Measurements from ENCODE around the gene PHF14. TPM values are rescaled to one million over a fixed set of nuclear protein-coding genes. Genes with fewer than 3 reads are reported as not detected.
A peak's percentile ranks its signal among the peaks of the same experiment; 100 is the strongest.

Gene PHF14
- total RNA-seq, 2 experiments from 2014 or later, result 26.9 to 29.1 TPM

DNA sequence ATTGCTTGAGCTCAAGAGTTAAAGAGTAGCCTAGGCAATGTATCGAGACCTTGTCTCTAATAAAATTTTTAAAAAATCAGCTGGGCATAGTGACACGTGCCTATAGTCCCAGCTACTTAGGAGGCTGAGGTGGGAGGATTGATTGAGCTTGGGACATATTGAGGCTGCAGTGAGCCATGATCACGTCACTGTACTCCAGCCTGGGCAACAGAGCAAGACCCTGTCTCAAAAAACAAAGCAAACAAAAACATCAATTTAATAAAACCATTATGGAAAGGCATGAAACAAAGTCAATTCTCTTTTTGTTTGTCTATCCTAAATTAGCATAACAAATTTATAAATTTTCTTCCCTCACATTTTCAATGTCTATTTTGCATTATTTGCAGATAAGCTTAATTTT, 108.4 kb downstream of the PHF14 start:
- no peak for DNase-seq
- ChIA-PET POLR2A (no interaction called here), CTCF (interaction anchor here (0.9 to 1.2 kb wide), 2 partner anchors 11 to 13 kb away, joined by 3 to 4 read pairs; no protein-coding TSS in a partner anchor)
- no peaks in the 10 kb centered on the region for H3K27me3 Mint-ChIP-seq
- H3K27ac Mint-ChIP-seq, result no peak overlapping the region
- peaks cover 2% of the 10 kb centered on the region for H3K9me3 Mint-ChIP-seq
- H3K36me3 Mint-ChIP-seq (ENCODE audit: low read depth), result peaks cover 12% of the 10 kb centered on the region
- no peak overlapping the region for H3K4me3 Mint-ChIP-seq
- H3K4me1 Mint-ChIP-seq, result peaks cover 4% of the 10 kb centered on the region

GRCh38 chr7:11082552-11083213, 109.0 kb downstream of the PHF14 start:
- Mint-ChIP-seq H3K4me1 (peaks cover 4% of the 10 kb centered on the region), H3K4me3 (no peak overlapping the region), H3K27me3 (no peaks in the 10 kb centered on the region), H3K27ac (no peak overlapping the region), H3K9me3 (peaks cover 2% of the 10 kb centered on the region), H3K36me3 (ENCODE audit: low read depth) (peaks cover 16% of the 10 kb centered on the region)
- DNase-seq, result no peak
- POLR2A ChIA-PET, result no interaction called here
- CTCF ChIA-PET, result interaction anchor here (0.9 to 1.2 kb wide), 2 partner anchors 10 to 13 kb away, joined by 3 to 4 read pairs; no protein-coding TSS in a partner anchor

- CTCF ChIA-PET, result no interaction called here
- no peak overlapping the region for H3K27ac Mint-ChIP-seq
- peaks cover 4% of the 10 kb centered on the region for H3K4me1 Mint-ChIP-seq
- H3K27me3 Mint-ChIP-seq, result no peaks in the 10 kb centered on the region
- no peak for DNase-seq
- POLR2A ChIA-PET, result no interaction called here
- peaks cover 2% of the 10 kb centered on the region for H3K9me3 Mint-ChIP-seq
- H3K4me3 Mint-ChIP-seq, result no peak overlapping the region
- peaks cover 16% of the 10 kb centered on the region for H3K36me3 Mint-ChIP-seq (ENCODE audit: low read depth)
Observed at GRCh38 chr7:11083214-11083568, 109.5 kb downstream of the PHF14 start.

- ChIA-PET POLR2A (no interaction called here), CTCF (no interaction called here)
- Mint-ChIP-seq H3K36me3 (ENCODE audit: low read depth) (peaks cover 5% of the 10 kb centered on the region), H3K9me3 (no peaks in the 10 kb centered on the region), H3K27ac (no peak overlapping the region), H3K4me3 (no peak overlapping the region), H3K4me1 (no peaks in the 10 kb centered on the region), H3K27me3 (no peaks in the 10 kb centered on the region)
- DNase-seq, result no peak
Observed at GRCh38 chr7:11104578-11104977, 130.9 kb downstream of the PHF14 start.

DNA sequence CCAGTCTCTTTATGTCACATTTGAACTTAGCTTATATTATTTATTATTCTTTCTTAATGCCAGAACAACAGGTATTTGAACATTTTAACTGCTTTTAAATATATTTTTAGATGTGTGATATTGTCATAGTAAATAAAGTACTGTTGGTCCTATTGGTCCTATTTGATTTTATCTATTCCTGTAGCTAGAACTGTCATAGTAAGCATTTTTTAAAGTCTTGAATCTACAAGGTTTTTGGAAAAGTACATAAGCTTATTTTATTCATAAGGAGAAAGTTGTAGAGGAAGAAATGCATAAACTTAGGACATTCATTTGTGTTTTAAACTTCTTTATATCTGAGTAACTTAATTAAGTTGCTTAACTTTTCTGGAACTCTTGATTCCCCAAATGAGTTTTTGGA, 136.0 kb downstream of the PHF14 start:
- Mint-ChIP-seq H3K27me3 (no peaks in the 10 kb centered on the region), H3K36me3 (ENCODE audit: low read depth) (peaks cover 4% of the 10 kb centered on the region), H3K27ac (no peak overlapping the region), H3K4me3 (no peak overlapping the region), H3K4me1 (no peaks in the 10 kb centered on the region), H3K9me3 (no peaks in the 10 kb centered on the region)
- ChIA-PET POLR2A (no interaction called here), CTCF (no interaction called here)
- no peak for DNase-seq

GRCh38 chr7:11120068-11120664, 146.5 kb downstream of the PHF14 start:
- H3K27ac Mint-ChIP-seq, result peak overlapping the region; percentile 47
- no peaks in the 10 kb centered on the region for H3K9me3 Mint-ChIP-seq
- peaks cover 19% of the 10 kb centered on the region for H3K4me1 Mint-ChIP-seq
- peaks cover 11% of the 10 kb centered on the region for H3K36me3 Mint-ChIP-seq (ENCODE audit: low read depth)
- ChIA-PET CTCF (no interaction called here), POLR2A (no interaction called here)
- no peaks in the 10 kb centered on the region for H3K27me3 Mint-ChIP-seq
- no peak for DNase-seq
- no peak overlapping the region for H3K4me3 Mint-ChIP-seq

DNA sequence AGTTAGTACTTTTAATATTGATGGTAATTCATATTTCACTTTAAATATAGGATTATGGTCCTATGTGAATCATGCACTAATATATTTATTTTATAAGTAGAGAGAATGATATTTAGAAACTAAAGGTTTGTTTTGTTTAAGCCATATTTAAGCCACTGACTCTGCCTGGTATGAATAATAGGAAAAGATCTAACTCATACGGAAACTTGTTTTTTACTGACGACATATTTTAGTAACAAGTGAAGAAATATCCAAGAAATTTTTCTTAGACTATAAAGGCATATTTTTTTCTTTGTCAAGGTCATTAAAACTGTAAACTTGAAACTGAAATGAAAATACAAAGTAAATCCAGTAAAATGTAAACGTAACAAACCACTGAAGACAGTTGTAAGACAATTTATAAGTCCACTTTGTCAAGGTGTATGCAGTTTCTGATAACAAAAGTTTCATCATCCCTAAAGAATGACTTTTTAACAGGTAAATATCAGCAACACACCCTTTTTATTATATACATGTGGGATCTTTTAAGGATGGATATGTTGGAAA, 147.1 kb downstream of the PHF14 start:
- Mint-ChIP-seq H3K27ac (peak overlapping the region; percentile 21), H3K36me3 (ENCODE audit: low read depth) (peaks cover 11% of the 10 kb centered on the region), H3K4me3 (no peak overlapping the region), H3K9me3 (no peaks in the 10 kb centered on the region), H3K4me1 (peaks cover 19% of the 10 kb centered on the region), H3K27me3 (no peaks in the 10 kb centered on the region)
- no peak for DNase-seq
- POLR2A ChIA-PET, result no interaction called here
- CTCF ChIA-PET, result no interaction called here

DNA sequence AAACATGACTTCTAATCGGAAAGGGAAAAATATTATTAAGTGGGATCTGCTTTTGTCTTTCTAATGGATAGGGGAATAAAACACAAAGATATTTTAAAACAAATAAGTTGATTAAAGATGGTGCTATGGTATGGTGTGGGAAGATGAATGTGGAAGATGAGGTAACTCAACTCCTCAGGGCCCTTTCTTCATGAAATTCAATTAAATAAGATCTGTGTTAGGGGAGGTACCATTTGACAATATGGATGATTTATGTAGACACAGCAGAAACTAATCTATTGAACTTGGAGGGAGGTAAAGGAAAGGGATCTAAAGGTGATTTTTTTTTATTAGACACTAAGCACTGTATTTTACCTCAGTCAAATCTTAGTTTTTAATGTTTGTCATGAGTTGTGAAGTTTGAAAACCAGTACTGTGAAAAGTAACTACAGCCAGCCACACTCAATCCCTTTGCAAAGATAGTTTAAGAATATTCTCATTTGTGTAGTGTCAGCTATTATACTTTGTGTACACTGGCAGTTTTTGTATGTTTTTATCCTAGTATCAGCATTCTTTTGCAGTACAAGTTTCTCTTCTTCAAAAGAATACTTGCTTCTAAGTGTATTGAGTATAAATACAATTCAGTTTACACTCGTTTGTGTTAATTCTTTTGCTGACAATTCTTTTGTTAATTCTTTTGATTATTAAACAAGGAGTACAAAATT, 151.3 kb downstream of the PHF14 start:
- ChIA-PET CTCF (no interaction called here), POLR2A (no interaction called here)
- Mint-ChIP-seq H3K9me3 (no peaks in the 10 kb centered on the region), H3K36me3 (ENCODE audit: low read depth) (peaks cover 18% of the 10 kb centered on the region), H3K4me1 (peaks cover 43% of the 10 kb centered on the region), H3K4me3 (no peak overlapping the region), H3K27me3 (no peaks in the 10 kb centered on the region), H3K27ac (no peak overlapping the region)
- DNase-seq, result no peak

GRCh38 chr7:11127114-11127785, 153.6 kb downstream of the PHF14 start:
- Mint-ChIP-seq H3K4me1 (peaks cover 46% of the 10 kb centered on the region), H3K27me3 (no peaks in the 10 kb centered on the region), H3K9me3 (no peaks in the 10 kb centered on the region), H3K27ac (peak overlapping the region; percentile 29), H3K4me3 (no peak overlapping the region), H3K36me3 (ENCODE audit: low read depth) (peaks cover 23% of the 10 kb centered on the region)
- POLR2A ChIA-PET, result interaction anchor here (1.9 kb wide), 1 partner anchor 187 kb away, joined by 6 read pairs; a partner anchor contains a TSS
- CTCF ChIA-PET, result interaction anchor here (1.5 kb wide), 1 partner anchor 85 kb away, joined by 6 read pairs; no protein-coding TSS in a partner anchor
- no peak for DNase-seq

- peaks cover 50% of the 10 kb centered on the region for H3K4me1 Mint-ChIP-seq
- no peak overlapping the region for H3K4me3 Mint-ChIP-seq
- DNase-seq, result no peak
- no peaks in the 10 kb centered on the region for H3K27me3 Mint-ChIP-seq
- H3K9me3 Mint-ChIP-seq, result no peaks in the 10 kb centered on the region
- ChIA-PET CTCF (interaction anchor here (1.5 kb wide), 1 partner anchor 84 kb away, joined by 6 read pairs; no protein-coding TSS in a partner anchor), POLR2A (interaction anchor here (1.9 kb wide), 1 partner anchor 187 kb away, joined by 6 read pairs; a partner anchor contains a TSS)
- H3K27ac Mint-ChIP-seq, result no peak overlapping the region
- peaks cover 23% of the 10 kb centered on the region for H3K36me3 Mint-ChIP-seq (ENCODE audit: low read depth)
Observed at GRCh38 chr7:11127988-11128387, 154.3 kb downstream of the PHF14 start.

DNA sequence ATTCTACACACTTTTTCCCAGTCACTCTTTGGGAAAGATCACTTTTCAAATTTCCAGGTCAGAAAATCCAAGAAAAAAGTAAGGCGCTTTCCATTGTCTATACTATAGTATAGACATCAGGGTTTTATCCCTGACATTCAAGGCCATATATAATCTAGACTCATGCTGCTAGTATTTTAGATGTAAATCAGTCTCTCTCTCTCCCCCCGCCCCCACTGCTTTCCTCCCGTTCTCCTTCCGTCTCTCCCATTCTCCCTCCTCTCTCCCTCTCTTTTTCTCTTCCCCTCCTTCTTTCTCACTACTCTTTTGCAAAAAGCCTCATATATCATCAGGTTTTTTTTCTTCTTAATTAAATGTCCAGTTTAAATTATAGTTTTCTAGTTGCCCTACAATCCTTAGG, 154.8 kb downstream of the PHF14 start:
- H3K9me3 Mint-ChIP-seq, result no peaks in the 10 kb centered on the region
- peaks cover 50% of the 10 kb centered on the region for H3K4me1 Mint-ChIP-seq
- peak overlapping the region; percentile 29 for H3K27ac Mint-ChIP-seq
- H3K36me3 Mint-ChIP-seq (ENCODE audit: low read depth), result peaks cover 23% of the 10 kb centered on the region
- no peak for DNase-seq
- H3K4me3 Mint-ChIP-seq, result no peak overlapping the region
- ChIA-PET CTCF (no interaction called here), POLR2A (no interaction called here)
- no peaks in the 10 kb centered on the region for H3K27me3 Mint-ChIP-seq

DNA sequence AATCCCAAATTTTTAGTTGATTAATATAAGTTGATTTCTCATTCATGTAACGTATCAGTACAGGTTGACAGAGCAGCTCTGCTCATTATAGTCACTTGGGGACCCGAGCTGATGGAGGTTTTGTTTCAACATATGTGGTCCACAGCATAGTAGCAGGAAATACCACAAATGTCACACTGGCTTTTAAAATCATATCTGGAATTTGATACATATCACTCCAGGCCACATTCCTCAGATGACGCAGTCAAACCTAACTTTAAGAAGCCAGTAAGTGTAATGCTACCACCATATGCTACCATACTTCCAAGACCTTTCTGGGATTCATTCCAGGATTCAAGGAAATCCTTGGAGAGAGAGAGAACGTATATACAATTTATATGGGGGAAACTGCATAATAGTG, 156.3 kb downstream of the PHF14 start:
- no peak for DNase-seq
- H3K9me3 Mint-ChIP-seq, result no peaks in the 10 kb centered on the region
- H3K4me1 Mint-ChIP-seq, result peaks cover 50% of the 10 kb centered on the region
- CTCF ChIA-PET, result no interaction called here
- POLR2A ChIA-PET, result no interaction called here
- H3K4me3 Mint-ChIP-seq, result no peak overlapping the region
- H3K27me3 Mint-ChIP-seq, result no peaks in the 10 kb centered on the region
- peaks cover 23% of the 10 kb centered on the region for H3K36me3 Mint-ChIP-seq (ENCODE audit: low read depth)
- H3K27ac Mint-ChIP-seq, result no peak overlapping the region

DNA sequence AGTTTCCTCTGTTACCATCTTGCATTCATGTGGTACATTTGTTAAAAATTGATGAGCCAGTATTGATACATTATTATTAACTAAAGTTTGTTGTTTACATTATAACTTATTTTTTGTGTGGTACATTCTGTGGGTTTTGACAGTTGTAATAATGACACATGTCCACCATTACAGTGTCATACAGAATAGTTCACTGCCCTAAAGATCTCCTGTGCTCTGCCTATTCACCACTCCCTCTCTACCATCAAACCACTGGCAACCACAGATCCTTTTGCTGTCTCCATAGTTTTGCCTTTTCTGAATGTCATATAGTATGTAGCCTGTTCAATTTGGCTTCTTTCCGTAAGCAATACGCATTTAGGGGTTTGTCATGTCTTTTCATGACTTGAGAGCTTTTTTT, 156.9 kb downstream of the PHF14 start:
- Mint-ChIP-seq H3K27ac (no peak overlapping the region), H3K36me3 (ENCODE audit: low read depth) (peaks cover 23% of the 10 kb centered on the region)

More for the DNA sequence above, 156.9 kb downstream of the PHF14 start:
- ChIA-PET CTCF (no interaction called here), POLR2A (no interaction called here)
- H3K4me3 Mint-ChIP-seq, result no peak overlapping the region
- DNase-seq, result no peak
- no peaks in the 10 kb centered on the region for H3K27me3 Mint-ChIP-seq
- H3K9me3 Mint-ChIP-seq, result no peaks in the 10 kb centered on the region
- H3K4me1 Mint-ChIP-seq, result peaks cover 50% of the 10 kb centered on the region

All from activated CD4-positive, alpha-beta memory T cell treated with anti-CD3 and anti-CD28 coated beads, Interleukin-2, amount 10 ng/mL, durations not matched to agents 7 days and 5 days (primary cell).